ENCODE measurements around the gene FAM114A2.
"Not testable (repeated sequence)": the region's sequence is repeated elsewhere in the genome, so short reads cannot be mapped to it uniquely, and the experiment has no call there.

The FAM114A2 gene

GRCh38 chr5:154047324-154047723 lies 8.6 kb upstream of the FAM114A2 start:
- DNase-seq (ENCODE audit: low spot score) = no peak

- DNase-seq (ENCODE audit: low spot score) = no peak
These were observed 7.8 kb upstream of the FAM114A2 start for GRCh38 chr5:154046486-154046885.

- no peak for DNase-seq (ENCODE audit: low spot score)
These were observed 5.9 kb upstream of the FAM114A2 start for GRCh38 chr5:154044581-154044980.

- DNase-seq (ENCODE audit: low spot score) = no peak
These were observed 5.4 kb upstream of the FAM114A2 start for GRCh38 chr5:154044099-154044498.

- DNase-seq (ENCODE audit: low spot score) = peak; percentile 14
These were observed 4.1 kb upstream of the FAM114A2 start for GRCh38 chr5:154042766-154043165.

GRCh38 chr5:154039458-154039829 lies 734 bp upstream of the FAM114A2 start:
- no peak for DNase-seq (ENCODE audit: low spot score)

- no peak for DNase-seq (ENCODE audit: low spot score)
These were observed 426 bp downstream of the FAM114A2 start for GRCh38 chr5:154038261-154038706.

GRCh38 chr5:154034944-154035343 lies 3.8 kb downstream of the FAM114A2 start:
- DNase-seq (ENCODE audit: low spot score) = no peak

- DNase-seq (ENCODE audit: low spot score) = no peak
These were observed 6.7 kb downstream of the FAM114A2 start for GRCh38 chr5:154031937-154032489.

GRCh38 chr5:154025951-154026350 lies 12.8 kb downstream of the FAM114A2 start:
- DNase-seq (ENCODE audit: low spot score) = no peak

- not testable (repeated sequence) for DNase-seq (ENCODE audit: low spot score)
These were observed 19.8 kb downstream of the FAM114A2 start for GRCh38 chr5:154018919-154019318.

- DNase-seq (ENCODE audit: low spot score) = no peak
These were observed 23.5 kb downstream of the FAM114A2 start for GRCh38 chr5:154015071-154015693.

- DNase-seq (ENCODE audit: low spot score) = peak; percentile 10
These were observed 28.1 kb downstream of the FAM114A2 start for GRCh38 chr5:154010660-154011059.

GRCh38 chr5:154005648-154006047 lies 33.1 kb downstream of the FAM114A2 start:
- DNase-seq (ENCODE audit: low spot score) = no peak

GRCh38 chr5:154002511-154003020 lies 36.1 kb downstream of the FAM114A2 start:
- no peak for DNase-seq (ENCODE audit: low spot score)

GRCh38 chr5:154002093-154002492 lies 36.6 kb downstream of the FAM114A2 start:
- DNase-seq (ENCODE audit: low spot score) = no peak

- no peak for DNase-seq (ENCODE audit: low spot score)
These were observed 38.0 kb downstream of the FAM114A2 start for GRCh38 chr5:154000703-154001102.

- DNase-seq (ENCODE audit: low spot score) = no peak
These were observed 38.7 kb downstream of the FAM114A2 start for GRCh38 chr5:153999995-154000394.

- DNase-seq (ENCODE audit: low spot score) = no peak
These were observed 39.9 kb downstream of the FAM114A2 start for GRCh38 chr5:153998768-153999167.

- DNase-seq (ENCODE audit: low spot score) = no peak
These were observed 40.7 kb downstream of the FAM114A2 start for GRCh38 chr5:153998010-153998409.

- DNase-seq (ENCODE audit: low spot score) = no peak
These were observed 47.5 kb downstream of the FAM114A2 start for GRCh38 chr5:153991168-153991567.

GRCh38 chr5:153988510-153988909 lies 50.2 kb downstream of the FAM114A2 start:
- DNase-seq (ENCODE audit: low spot score) = no peak

GRCh38 chr5:153987301-153987700 lies 51.4 kb downstream of the FAM114A2 start:
- no peak for DNase-seq (ENCODE audit: low spot score)

- DNase-seq (ENCODE audit: low spot score) = no peak
These were observed 53.2 kb downstream of the FAM114A2 start for GRCh38 chr5:153985498-153985897.

Measured in AG20443 (cell line).